Natural killer cell (primary cell): ENCODE results near the gene CDKN2AIP. TPM values are rescaled to one million over a fixed set of nuclear protein-coding genes. Genes with fewer than 3 reads are reported as not detected.
"Not testable (repeated sequence)": the region's sequence is repeated elsewhere in the genome, so short reads cannot be mapped to it uniquely, and the experiment has no call there.

ENCODE experiments used
- ATAC-seq, 3 donors: fragments of 150-1000 bp in 2 of 3; fragments of 200-7000 bp in 1 of 3; cut with Tn5 transposase; 1 replicate in 1 of 3; 2 replicates in 2 of 3; pipeline ENCODE4 v1.10.0; 2021; ENCODE audit warnings: mild to moderate bottlenecking in 2 of 3, moderate library complexity in 2 of 3
- DNase-seq, 2 donors: peaks; one replicate each; pipeline versions ENCODE4 v3.0.0 to v3.0.0-alpha.2; 2013 to 2021; ENCODE audit warnings: mixed read lengths in 1 of 2
- H3K27ac ChIP-seq: one replicate; pipeline ENCODE4 v1.5.1; 2013; ENCODE audit warnings: mild to moderate bottlenecking, low read length
- H3K27me3 ChIP-seq: one replicate; pipeline ENCODE4 v1.6.1; 2013; ENCODE audit warnings: low read length; ENCODE audit not compliant: control insufficient read depth, insufficient read depth
- H3K36me3 ChIP-seq: one replicate; pipeline ENCODE4 v1.6.1; 2013; ENCODE audit warnings: low read length; ENCODE audit not compliant: control insufficient read depth, insufficient read depth
- H3K4me1 ChIP-seq: one replicate; pipeline ENCODE4 v1.6.1; 2013; ENCODE audit warnings: low read length; ENCODE audit not compliant: control insufficient read depth, insufficient read depth
- H3K4me3 ChIP-seq: one replicate; pipeline ENCODE4 v1.5.1; 2013; ENCODE audit warnings: low read length
- H3K9me3 ChIP-seq: one replicate; pipeline ENCODE4 v1.6.1; 2013; ENCODE audit warnings: low read length; ENCODE audit not compliant: control insufficient read depth, insufficient read depth
- H3K27ac Mint-ChIP-seq, 2 donors: one replicate each; pipeline ENCODE4 v1.8.0; 2022; ENCODE audit warnings: mild to moderate bottlenecking in 2 of 2, mixed read lengths in 2 of 2, moderate library complexity in 1 of 2
- H3K27me3 Mint-ChIP-seq, 2 donors: one replicate each; pipeline ENCODE4 v1.8.0; 2022; ENCODE audit warnings: low read depth in 2 of 2, mixed read lengths in 2 of 2
- H3K36me3 Mint-ChIP-seq: one replicate; pipeline ENCODE4 v1.8.0; 2022; ENCODE audit warnings: mixed read lengths
- H3K4me1 Mint-ChIP-seq, 2 donors: one replicate each; pipeline ENCODE4 v1.8.0; 2022; ENCODE audit warnings: mixed read lengths in 2 of 2
- H3K4me3 Mint-ChIP-seq: one replicate; pipeline ENCODE4 v1.8.0; 2022; ENCODE audit warnings: mild to moderate bottlenecking, moderate library complexity, mixed read lengths
- H3K9me3 Mint-ChIP-seq, 2 donors: one replicate each; pipeline ENCODE4 v1.8.0; 2022; ENCODE audit warnings: mixed read lengths in 2 of 2
- CTCF ChIP-seq: fragments of 200-600 bp; IDR thresholded peaks from one replicate; pipeline ENCODE4 v1.8.0; 2022; ENCODE audit warnings: antibody characterized with exemption
- WGBS: methylation state at CpG from one replicate; pipeline ENCODE4 v1.1.7; 2013; ENCODE audit warnings: missing lambda C conversion rate; ENCODE audit not compliant: insufficient coverage; 5-methylcytosine and 5-hydroxymethylcytosine counted together
- intact Hi-C: fragments of 100-400 bp; cut with micrococcal nuclease; formaldehyde crosslinking; loops from one replicate; pipeline ENCODE4 v1.14.2; 2022
- total RNA-seq, 4 donors: library from RNA; stranded (reverse); fragments of 120-200 nt in 1 of 4; gene quantifications; one replicate each; pipeline versions ENCODE4 v1.2.3 to v1.2.4, GENCODE V29; 2013 to 2022

CDKN2AIP gene
- total RNA-seq, 3 donors from 2014 or later (not counting 1 experiment from before 2014, with no cell fraction given), result 24.2 to 27.3 (median 25.7) TPM

DNA sequence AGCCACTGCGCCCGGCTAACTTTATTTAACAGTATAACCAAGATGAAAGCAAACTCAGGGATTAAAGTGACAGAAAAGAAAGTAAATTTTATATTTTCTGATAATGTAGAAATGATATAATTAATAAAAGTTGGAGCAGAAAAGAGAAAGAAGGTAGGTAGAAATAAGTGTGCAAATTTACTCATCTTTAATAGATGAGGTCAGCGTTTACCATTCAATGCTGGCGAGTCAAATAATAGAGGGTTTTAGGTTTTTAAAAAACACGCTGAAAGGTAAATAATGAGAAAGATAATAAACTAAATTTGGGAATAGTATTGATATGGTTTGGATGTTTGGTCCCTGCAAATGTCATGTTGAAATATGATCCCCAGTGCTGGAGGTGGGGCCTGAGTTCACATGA, 13.6 kb downstream of the CDKN2AIP start:
- Mint-ChIP-seq H3K27ac (no peak overlapping the region), H3K9me3 (no peaks in the 10 kb centered on the region), H3K36me3 (no peaks in the 10 kb centered on the region), H3K27me3 (no peaks in the 10 kb centered on the region), H3K4me1 (peaks cover 9 to 11% of the 10 kb centered on the region in 2 donors), H3K4me3 (no peak overlapping the region)
- Histone ChIP-seq H3K27ac (no peak overlapping the region), H3K9me3 (no peaks in the 10 kb centered on the region), H3K4me3 (no peak overlapping the region), H3K36me3 (peaks cover under 1% of the 10 kb centered on the region), H3K27me3 (no peaks in the 10 kb centered on the region), H3K4me1 (peaks cover 8% of the 10 kb centered on the region)
- ATAC-seq (no peak), DNase-seq (no peak)
- no peak for TF ChIP-seq CTCF
- intact Hi-C loops, result no loop called here
- WGBS, result 78% methylated on average over 5 of the region's 5 CpGs

DNA sequence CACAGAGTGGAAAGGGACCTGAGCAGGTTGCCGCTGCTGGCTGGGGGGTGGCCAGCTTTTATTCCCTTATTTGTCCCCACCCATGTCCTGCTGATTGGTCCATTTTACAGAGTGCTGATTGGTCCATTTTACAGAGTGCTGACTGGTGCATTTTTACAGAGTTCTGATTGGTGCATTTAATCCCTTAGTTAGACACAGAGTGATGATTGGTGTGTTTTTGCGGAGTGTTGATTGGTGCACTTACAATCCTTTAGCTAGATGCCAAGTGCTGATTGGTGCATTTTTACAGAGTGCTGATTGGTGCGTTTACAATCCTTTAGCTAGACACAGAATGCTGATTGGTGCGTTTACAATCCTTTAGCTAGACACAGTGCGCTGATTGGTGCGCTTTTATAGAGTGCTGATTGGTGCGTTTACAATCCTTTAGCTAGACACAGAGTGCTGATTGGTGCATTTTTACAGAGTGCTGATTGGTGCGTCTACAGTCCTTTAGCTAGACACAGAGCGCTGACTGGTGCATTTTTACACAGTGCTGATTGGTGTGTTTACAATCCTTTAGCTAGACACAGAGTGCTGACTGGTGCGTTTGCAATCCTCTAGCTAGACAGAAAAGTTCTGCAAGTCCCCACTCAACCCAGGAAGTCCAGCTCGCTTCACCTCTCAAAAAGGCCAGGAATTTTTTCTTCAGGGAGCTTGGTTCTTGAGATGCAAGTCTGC, 19.6 kb downstream of the CDKN2AIP start:
- H3K9me3 ChIP-seq, H3K4me1 Mint-ChIP-seq, H3K27ac Mint-ChIP-seq, intact Hi-C loops, H3K4me3 ChIP-seq, H3K9me3 Mint-ChIP-seq, ATAC-seq, DNase-seq, H3K27me3 Mint-ChIP-seq, H3K27ac ChIP-seq, H3K36me3 ChIP-seq, H3K27me3 ChIP-seq, H3K36me3 Mint-ChIP-seq, H3K4me3 Mint-ChIP-seq, H3K4me1 ChIP-seq: not testable (repeated sequence)
- 77% methylated on average over 11 of the region's 11 CpGs for WGBS

DNA sequence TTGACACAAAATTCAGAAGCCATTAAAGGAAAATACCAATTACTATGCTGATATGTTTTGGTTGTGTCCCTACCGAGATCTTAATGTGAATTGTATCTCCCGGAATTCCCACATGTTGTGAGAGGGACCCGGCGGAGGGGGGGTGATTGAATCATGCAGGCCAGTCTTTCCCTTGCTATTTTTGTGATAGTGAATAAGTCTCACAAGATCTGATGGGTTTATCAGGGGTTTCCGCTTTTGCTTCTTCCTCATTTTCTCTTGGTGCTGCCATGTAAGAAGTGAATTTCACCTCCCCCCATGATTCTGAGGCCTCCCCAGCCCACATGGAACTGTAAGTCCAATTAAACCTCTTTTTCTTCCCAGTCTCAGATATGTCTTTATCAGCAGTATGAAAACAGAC, 21.4 kb downstream of the CDKN2AIP start:
- H3K36me3 Mint-ChIP-seq, ATAC-seq, H3K27ac Mint-ChIP-seq, intact Hi-C loops, H3K27me3 ChIP-seq, H3K4me3 Mint-ChIP-seq, H3K4me1 ChIP-seq, H3K9me3 ChIP-seq, H3K27me3 Mint-ChIP-seq, H3K27ac ChIP-seq, H3K36me3 ChIP-seq, DNase-seq, H3K9me3 Mint-ChIP-seq, H3K4me3 ChIP-seq, H3K4me1 Mint-ChIP-seq: not testable (repeated sequence)
- WGBS, result 75% methylated on average over 5 of the region's 5 CpGs

DNA sequence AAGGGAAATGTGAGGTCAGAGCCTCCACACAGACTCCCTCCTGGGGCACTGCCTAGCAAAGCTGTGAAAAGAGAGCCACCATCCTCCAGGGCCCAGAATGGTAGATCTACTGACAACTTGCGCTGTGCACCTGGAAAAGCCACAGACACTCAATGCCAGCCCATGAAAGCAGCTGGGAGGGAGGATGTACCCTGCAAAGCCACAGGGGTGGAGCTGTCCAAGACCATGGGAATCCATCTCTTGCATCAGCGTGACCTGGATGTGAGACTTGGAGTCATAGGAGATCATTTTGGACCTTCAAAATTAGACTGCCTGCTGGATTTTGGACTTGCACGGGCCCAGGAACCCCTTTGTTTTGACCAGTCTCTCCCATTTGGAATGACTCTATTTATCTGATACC, 22.8 kb downstream of the CDKN2AIP start:
- Mint-ChIP-seq H3K27me3 (no peaks in the 10 kb centered on the region), H3K9me3 (no peaks in the 10 kb centered on the region), H3K36me3 (no peaks in the 10 kb centered on the region), H3K4me3 (no peak overlapping the region), H3K27ac (no peak overlapping the region), H3K4me1 (peaks cover 0 to under 1% of the 10 kb centered on the region in 2 donors)
- DNase-seq (no peak), ATAC-seq (no peak)
- H3K27ac ChIP-seq, result no peak overlapping the region
- H3K4me1 ChIP-seq, result no peaks in the 10 kb centered on the region
- no peaks in the 10 kb centered on the region for H3K36me3 ChIP-seq
- WGBS, result 92% methylated on average over 3 of the region's 3 CpGs
- H3K9me3 ChIP-seq, result no peaks in the 10 kb centered on the region
- no peak for TF ChIP-seq CTCF
- no peaks in the 10 kb centered on the region for H3K27me3 ChIP-seq
- H3K4me3 ChIP-seq, result no peak overlapping the region
- intact Hi-C loops, result no loop called here
